Right lobe of liver (tissue), 6 donors: ENCODE results near the gene LRRC7. TPM values are rescaled to one million over a fixed set of nuclear protein-coding genes. Genes with fewer than 3 reads are reported as not detected.

Source experiments
- ATAC-seq, 4 donors: fragments of 200-7000 bp; cut with Tn5 transposase; one replicate each; pipeline ENCODE4 v1.9.1; 2020; ENCODE audit warnings: mild to moderate bottlenecking in 4 of 4, moderate library complexity in 4 of 4
- DNase-seq, 3 donors: peaks; one replicate each; pipeline ENCODE4 v3.0.0-alpha.2; 2020
- H3K27ac ChIP-seq, 3 donors: fragments of 200-600 bp; one replicate each; pipeline ENCODE4 v1.8.0; 2022
- H3K27me3 ChIP-seq, 2 donors: fragments of 200-600 bp; one replicate each; pipeline ENCODE4 v1.8.0; 2022
- H3K36me3 ChIP-seq, 4 donors: fragments of 200-600 bp; sonication (generic) in 1 of 4; one replicate each; pipeline versions ENCODE4 v1.5.1 to v1.8.0; 2017 to 2022; ENCODE audit warnings: control low read depth in 1 of 4
- H3K4me1 ChIP-seq, 4 donors: fragments of 200-600 bp; sonication (generic) in 1 of 4; one replicate each; pipeline versions ENCODE4 v1.5.1 to v1.8.0; 2017 to 2022; ENCODE audit warnings: control low read depth in 1 of 4
- H3K4me3 ChIP-seq, 3 donors: fragments of 200-600 bp; one replicate each; pipeline ENCODE4 v1.8.0; 2022
- H3K9me3 ChIP-seq, 4 donors: fragments of 200-600 bp; sonication (generic) in 1 of 4; one replicate each; pipeline versions ENCODE4 v1.5.1 to v1.8.0; 2017 to 2022; ENCODE audit warnings: control low read depth in 1 of 4
- CTCF ChIP-seq, 4 donors: fragments of 200-600 bp in 3 of 4; fragments of 450-650 bp in 1 of 4; IDR thresholded peaks; one replicate each; pipeline versions ENCODE4 v1.5.1 to v1.8.0; 2016 to 2022; ENCODE audit warnings: antibody characterized with exemption in 4 of 4, mild to moderate bottlenecking in 2 of 4
- POLR2A ChIP-seq: fragments of 450-650 bp; IDR thresholded peaks from one replicate; pipeline ENCODE4 v1.6.1; 2017; ENCODE audit warnings: antibody characterized with exemption, mild to moderate bottlenecking
- WGBS: methylation state at CpG from one replicate; pipeline ENCODE4 v1.1.6; 2018; ENCODE audit warnings: low coverage, low lambda C conversion rate; ENCODE audit not compliant: insufficient coverage; ENCODE audit errors: missing lambda C conversion rate; 5-methylcytosine and 5-hydroxymethylcytosine counted together
- intact Hi-C, 2 donors: fragments of 100-400 bp; cut with DNase I; formaldehyde crosslinking; loops; one replicate each; pipeline versions ENCODE4 v1.11.2 to v1.14.1; 2022
- total RNA-seq, 6 experiments: library from RNA; depleted of rRNA in 2 of 6; stranded (reverse); fragments of >200 nt in 2 of 6; fragmentation: NEBNext Ultra II Directional in 3 of 6; extraction: Animal tissue kit (Norgen Biotek cat#: 25700) in 3 of 6; gene quantifications; one replicate each; pipeline versions ENCODE4 v1.1.0 to v1.2.4, GENCODE V29; 2016 to 2023
- donor health status: DM: no; HTN: yes; CAD: no.
- donor health status: DM: no; HTN: no; CAD: no.
- donor health status: DM: no; HTN: no; CAD: no.
- donor health status: DM: no; HTN: yes; CAD: no.
- donor health status: DM: no; HTN: yes; CAD: no.

The LRRC7 gene
- total RNA-seq, 6 experiments from 2014 or later = 0.06 to 0.66 (median 0.22) TPM

GRCh38 chr1:69686367-69686984 lies 118.8 kb downstream of the LRRC7 start:
- 58% methylated on average over 1 of the region's 1 CpG for WGBS
- TF ChIP-seq CTCF (IDR thresholded peaks at IDR 0.05) (no peak), POLR2A (no peak)
- Histone ChIP-seq H3K36me3 (no peaks in the 10 kb centered on the region), H3K9me3 (no peaks in the 10 kb centered on the region), H3K4me1 (no peaks in the 10 kb centered on the region), H3K27ac (no peak overlapping the region), H3K4me3 (no peak overlapping the region), H3K27me3 (no peaks in the 10 kb centered on the region)
- DNase-seq (no peak), ATAC-seq (no peak)
- intact Hi-C loops = no loop called here

- Histone ChIP-seq H3K36me3 (no peaks in the 10 kb centered on the region), H3K4me3 (no peak overlapping the region), H3K27me3 (no peaks in the 10 kb centered on the region), H3K27ac (no peak overlapping the region), H3K9me3 (no peaks in the 10 kb centered on the region), H3K4me1 (no peaks in the 10 kb centered on the region)
- intact Hi-C loops = no loop called here
- ATAC-seq (no peak), DNase-seq (no peak)
- 33% methylated on average over 2 of the region's 2 CpGs for whole genome bisulfite sequencing
- TF ChIP-seq POLR2A (no peak), CTCF (IDR thresholded peaks at IDR 0.05) (no peak)
Observed at GRCh38 chr1:69688193-69688592, 120.5 kb downstream of the LRRC7 start.

- WGBS = 27% methylated on average over 3 of the region's 3 CpGs
- no peaks in the 10 kb centered on the region for H3K36me3 ChIP-seq
- no peaks in the 10 kb centered on the region for H3K4me1 ChIP-seq
- H3K4me3 ChIP-seq = no peak overlapping the region
- no peak for ATAC-seq
- no peak overlapping the region for H3K27ac ChIP-seq
- intact Hi-C loops = no loop called here
- no peak for TF ChIP-seq CTCF (IDR thresholded peaks at IDR 0.05)
- no peak for TF ChIP-seq POLR2A
- DNase-seq = no peak
- no peaks in the 10 kb centered on the region for H3K9me3 ChIP-seq
- H3K27me3 ChIP-seq = no peaks in the 10 kb centered on the region
Observed at GRCh38 chr1:69691179-69691578, 123.5 kb downstream of the LRRC7 start.

- DNase-seq (no peak), ATAC-seq (no peak)
- Histone ChIP-seq H3K36me3 (no peaks in the 10 kb centered on the region), H3K4me3 (no peak overlapping the region), H3K27me3 (no peaks in the 10 kb centered on the region), H3K27ac (no peak overlapping the region), H3K9me3 (no peaks in the 10 kb centered on the region), H3K4me1 (no peaks in the 10 kb centered on the region)
- intact Hi-C loops = no loop called here
- TF ChIP-seq POLR2A (no peak), CTCF (IDR thresholded peaks at IDR 0.05) (no peak)
Observed at GRCh38 chr1:69693921-69694675, 126.4 kb downstream of the LRRC7 start.
